HG02970 (cell line): Measurements from ENCODE around the gene HAS3.
"Not testable (repeated sequence)": the region's sequence is repeated elsewhere in the genome, so short reads cannot be mapped to it uniquely, and the experiment has no call there.

Experiments used
- ATAC-seq: cut with Tn5 transposase; IDR thresholded peaks from one replicate; pipeline ENCODE4 v1.9.1; 2021; ENCODE audit warnings: mild to moderate bottlenecking, moderate library complexity, moderate number of reproducible peaks; ENCODE audit not compliant: unreplicated experiment, low FRiP score

HAS3 gene

DNA sequence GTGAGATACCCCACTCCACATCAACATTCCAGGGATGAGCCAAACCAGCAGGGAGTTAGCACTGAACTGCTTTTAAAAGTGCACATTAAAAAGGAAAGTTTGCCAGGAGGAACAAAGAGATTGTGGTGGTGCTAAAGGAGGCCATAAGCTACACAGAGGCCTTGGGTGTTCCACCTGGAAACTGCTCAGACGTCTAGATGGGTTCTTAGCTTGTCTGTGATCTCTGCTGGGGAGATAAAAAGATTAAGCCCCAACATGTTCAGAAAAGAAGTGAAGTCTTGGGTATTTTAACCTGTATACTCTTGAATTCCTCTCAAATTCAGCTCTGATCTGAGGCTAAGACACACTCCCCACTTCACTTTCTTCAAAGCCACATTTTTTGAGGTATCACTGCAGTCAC, 10.4 kb downstream of the HAS3 start:
- no peak for ATAC-seq

DNA sequence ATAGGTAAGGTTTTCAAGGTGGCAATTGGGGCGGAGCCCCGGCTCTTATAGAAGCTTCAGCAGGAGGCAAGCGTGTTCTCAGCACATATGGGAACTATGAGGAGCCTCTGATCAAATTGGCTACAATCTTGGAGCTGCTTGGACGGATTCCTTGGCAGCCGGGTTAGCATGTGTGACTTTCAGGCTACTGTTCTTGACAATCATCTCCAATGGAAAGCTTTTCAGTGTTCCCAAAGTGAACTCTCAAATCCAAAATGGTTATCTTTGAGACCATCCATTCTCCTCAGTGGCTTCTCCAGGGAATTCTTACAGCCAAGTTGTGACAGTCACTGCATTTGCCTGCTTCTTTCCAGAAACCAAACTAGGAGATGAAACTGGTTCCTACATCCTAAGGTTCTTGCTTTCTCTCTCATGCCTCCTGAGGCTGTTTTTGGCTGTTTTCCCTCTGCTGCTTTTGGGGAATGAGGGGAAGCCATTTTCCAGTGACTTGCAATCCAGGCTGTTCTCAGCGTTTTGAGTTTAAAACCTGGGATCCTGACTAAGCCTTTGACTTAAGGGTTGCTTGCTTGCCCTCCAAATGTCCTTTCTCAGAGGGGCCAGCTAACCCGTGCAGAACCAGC, 10.9 kb downstream of the HAS3 start:
- no peak for ATAC-seq

DNA sequence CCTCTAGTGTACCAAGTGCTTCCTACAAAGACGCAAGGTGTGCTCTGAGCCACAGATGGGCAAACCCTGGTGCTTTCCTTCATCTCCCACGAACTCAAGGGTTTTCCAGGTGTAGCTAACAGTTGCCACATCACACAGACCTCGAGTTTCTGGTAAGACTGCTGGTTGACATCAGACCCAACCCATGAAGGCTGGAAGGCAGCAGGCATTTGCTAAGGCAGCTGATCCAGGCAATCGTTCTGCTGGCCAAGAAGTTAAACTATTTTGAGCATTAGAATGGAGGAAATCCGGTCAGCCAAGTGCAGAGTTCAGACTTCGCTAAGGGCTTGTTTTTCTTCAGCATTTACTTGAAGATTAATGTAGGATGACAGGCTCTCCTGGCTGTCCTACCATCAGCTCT, 11.5 kb downstream of the HAS3 start:
- ATAC-seq = no peak

DNA sequence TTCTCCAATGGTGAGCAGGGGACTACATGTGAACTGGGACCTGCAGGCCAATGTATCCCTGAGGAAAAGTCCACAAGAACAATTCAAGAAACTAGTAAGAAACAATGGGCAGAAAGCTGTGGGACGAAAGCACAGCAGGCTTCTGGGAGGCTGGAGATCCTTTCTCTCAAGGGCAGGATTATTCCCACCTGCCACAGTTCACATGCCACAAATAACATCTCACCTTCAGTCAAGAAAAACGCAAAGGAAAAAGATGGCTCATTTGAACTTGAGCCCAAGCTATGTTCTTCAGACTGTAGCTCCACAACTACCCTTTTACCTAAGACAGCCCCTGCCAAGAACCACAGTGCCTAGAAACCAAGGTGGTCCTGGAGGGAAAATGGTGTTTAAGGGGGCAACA, 13.0 kb downstream of the HAS3 start:
- no peak for ATAC-seq

DNA sequence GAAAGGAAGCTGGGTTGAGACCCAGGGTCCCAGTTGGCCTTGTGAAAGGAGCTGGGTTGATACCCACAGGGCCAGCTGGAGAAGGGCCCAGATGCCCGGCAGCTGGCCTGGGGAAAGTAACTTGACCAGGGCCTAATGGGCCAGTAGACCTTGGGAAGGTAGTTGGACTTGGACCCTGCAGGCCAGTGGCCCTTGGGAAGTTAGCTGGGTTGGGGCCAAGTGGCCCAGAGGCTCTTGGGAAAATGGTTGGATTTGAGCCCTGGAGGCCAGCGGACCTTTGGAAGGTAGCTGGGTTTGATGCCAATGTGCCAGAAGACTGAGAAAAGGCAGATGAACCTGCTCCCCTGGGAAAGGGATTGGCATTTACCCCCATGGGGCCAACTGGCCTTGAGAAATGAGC, 13.5 kb downstream of the HAS3 start:
- no peak for ATAC-seq

DNA sequence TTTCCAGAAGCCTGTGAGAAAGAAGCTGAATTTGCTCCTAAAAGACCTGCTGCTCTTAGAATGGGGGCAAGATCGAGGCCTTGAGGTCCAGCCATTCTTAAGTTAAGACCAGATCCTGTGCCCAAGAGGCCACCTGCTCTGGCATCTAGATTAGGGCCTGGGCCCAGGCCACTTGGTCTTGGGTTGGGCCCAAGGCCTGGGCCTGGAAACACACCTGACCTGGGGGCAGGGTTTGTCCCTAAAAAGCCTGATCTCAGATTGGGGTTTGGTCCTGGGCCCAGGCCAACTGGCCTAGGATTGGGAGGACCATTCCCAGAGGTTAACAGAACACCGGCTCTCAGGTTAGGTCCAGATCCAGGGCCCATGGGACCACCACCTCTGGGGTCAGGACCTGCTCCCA, 14.1 kb downstream of the HAS3 start:
- no peak for ATAC-seq

DNA sequence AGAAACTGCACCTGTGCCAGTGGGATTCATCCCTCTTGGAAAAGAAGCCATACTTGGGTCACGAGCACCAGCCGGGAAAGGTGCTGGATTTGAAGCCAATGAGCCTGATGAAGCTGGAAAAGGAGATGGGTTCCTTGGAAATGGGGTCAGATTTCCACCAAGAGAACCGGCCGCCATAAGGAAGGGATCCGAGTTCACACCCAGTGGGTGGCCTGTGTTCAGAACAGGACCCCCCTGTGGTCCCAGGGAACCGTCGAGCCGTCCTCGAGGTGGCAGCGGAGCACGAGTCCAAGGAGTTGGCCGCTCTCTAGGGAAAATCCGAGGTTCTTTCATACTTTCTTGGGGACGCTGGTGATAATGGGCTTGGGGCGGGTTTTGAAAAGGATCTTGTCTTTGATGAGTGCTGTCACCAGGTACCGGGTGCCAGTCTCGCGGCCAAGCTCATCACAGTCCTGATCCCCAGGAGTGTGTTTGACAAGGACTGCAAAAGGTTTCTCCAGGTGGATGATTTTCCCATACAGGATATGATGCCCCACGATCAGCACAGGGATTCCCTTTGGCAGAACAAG, 14.7 kb downstream of the HAS3 start:
- ATAC-seq = no peak

DNA sequence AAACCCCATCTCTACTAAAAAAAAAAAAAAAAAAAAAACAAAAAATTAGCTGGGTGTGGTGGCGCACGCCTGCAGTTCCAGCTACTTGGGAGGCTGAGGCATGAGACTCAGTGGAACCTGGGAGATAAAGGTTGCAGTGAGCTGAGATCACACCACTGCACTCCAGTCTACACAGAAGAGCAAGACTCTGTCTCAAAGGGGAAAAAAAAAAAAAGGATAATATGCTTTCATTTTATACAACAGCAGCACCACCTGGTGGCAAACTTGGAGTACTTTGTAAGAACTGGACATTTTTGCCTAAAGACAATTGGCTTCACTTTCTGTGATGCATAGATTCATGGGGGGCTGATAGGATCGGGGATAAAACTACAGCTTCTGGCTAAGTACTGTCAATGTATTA, 18.5 kb downstream of the HAS3 start:
- no peak for ATAC-seq

DNA sequence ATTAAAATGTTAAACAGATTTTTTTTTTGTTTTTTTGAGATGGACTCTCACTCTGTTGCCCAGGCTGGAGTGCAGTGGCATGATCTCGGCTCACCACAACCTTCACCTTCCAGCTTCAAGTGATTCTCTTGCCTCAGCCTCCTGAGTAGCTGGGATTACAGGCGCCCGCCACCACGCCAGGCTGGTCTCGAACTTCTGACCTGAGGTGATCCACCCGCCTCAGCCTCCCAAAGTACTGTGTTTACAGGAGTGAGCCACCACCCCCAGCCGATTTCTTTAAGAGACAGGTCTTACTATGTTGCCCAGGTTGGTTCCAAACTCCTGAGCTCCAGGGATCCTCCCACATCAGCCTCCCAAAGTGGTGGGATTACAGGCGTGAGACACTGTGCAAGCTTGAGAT, 19.0 kb downstream of the HAS3 start:
- not testable (repeated sequence) for ATAC-seq

DNA sequence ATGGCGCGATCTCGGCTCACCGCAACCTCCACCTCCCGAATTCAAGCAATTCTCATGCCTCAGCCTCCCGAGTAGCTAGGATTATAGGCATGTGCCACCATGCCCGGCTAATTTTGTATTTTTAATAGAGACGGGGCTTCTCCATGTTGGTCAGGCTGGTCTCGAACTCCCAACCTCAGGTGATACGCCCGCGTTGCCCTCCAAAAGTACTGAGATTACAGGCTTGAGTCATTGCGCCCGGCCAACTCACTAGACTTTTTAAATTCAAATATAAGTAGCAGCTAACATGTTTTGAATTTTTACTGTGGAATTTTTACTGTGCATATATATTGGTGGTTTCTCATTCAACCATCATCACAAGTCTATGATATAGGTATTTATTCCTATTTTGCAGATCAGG, 19.5 kb downstream of the HAS3 start:
- ATAC-seq = not testable (repeated sequence)

DNA sequence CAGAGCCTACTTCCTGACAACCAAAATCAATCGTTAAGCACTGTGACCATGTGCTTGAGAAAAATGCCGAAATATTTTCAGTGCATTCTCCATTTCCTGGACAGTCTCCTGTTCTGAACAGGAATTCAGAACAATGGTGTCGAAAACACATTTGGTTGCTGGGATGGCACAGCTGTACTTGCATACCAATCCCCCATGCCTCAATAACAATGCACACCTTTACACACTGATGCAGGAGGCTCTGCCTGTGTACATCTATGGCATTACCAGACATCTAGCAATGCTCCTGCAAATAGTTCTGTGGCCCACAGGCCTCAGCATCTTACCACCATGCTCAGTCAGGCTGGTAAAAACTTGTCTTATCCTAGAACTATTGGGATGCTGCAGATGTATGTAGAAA, 20.8 kb downstream of the HAS3 start:
- no peak for ATAC-seq

DNA sequence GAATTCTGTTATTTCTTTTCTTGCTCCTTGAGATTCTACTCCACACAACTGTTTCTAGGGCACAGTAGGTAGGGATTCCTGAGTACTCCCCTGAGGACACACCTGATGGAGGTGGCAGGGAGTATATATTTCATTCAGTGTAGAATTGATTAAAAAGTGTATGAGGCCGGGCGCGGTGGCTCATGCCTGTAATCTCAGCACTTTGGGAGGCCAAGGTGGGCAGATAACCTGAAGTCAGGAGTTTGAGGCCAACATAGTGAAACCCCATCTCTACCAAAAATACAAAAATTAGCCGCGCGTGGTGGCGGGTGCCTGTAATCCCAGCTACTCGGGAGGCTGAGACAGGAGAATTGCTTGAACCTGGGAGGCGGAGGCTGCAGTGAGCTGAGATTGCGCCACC, 21.3 kb downstream of the HAS3 start:
- not testable (repeated sequence) for ATAC-seq

DNA sequence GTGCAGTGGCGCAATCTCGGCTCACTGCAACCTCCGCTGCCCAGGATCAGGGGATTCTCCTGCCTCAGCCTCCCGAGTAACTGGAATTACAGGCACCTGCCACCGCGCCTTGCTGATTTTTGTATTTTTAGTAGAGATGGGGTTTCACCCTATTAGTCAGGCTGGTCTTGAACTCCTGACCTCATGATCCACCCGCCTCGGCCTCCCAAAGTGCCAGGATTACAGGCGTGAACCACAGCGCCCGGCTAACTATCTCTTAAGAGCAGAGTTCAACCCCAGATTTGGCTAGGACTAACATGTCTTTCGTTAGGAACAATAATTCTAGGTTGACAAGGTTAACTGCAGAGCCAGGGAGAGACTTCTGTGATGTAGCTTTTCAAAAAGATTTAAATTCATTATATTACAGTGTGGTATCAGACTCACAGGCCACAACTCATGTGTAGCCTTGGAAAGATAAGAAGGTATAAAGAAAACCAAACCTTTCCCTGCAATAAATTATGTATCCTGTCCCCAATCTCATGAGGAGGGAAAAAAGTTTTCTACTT, 22.6 kb downstream of the HAS3 start:
- ATAC-seq = no peak

DNA sequence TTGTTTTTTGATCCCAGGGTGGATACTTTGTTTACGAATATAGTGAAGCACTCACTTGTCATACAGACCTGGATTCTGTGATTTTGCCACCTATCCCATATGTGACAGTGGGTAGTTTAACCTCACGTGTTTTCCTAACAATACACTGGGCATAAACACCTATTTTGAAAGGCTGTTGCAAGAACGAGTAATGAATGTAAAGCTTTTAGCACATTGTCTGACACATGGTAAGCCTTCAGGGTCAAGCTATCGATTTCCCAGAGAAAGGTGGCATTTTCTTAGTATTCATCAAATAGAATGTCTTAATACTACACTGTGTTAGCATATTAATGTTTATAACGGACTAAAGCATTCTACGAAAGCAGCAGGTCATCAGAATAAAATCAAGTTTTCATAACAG, 25.0 kb downstream of the HAS3 start:
- ATAC-seq = no peak

DNA sequence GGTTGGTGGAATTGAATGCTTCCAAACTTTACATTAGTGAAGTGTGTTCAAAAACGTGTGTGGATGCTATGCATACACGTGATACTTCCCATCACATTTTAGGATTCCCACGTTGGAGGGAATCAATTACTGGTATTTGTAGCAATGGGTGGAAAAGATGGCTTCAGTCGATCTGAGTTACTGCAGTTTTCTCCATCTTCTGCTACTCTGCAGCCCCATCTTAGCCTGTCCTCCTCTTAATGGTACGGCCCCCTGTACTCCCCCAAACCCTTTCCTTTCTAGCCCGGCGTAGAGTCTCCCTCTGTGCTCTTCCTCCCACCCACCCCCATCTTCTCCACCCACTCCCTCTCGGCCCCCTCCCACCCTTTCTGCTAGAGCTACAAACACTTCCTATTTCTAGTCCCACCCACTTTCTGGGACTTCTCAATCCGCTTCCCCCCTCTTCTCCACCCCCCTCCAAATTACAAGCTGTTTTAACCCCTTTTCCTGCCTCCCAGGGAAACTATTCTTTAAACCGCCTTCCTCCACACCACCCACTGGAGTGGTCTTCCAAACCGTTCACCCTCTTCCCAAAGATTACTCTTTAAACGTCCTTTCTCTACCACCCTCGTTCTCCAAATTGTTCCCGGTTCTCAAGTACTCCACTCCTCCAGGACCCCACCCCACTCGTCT, 25.9 kb downstream of the HAS3 start:
- no peak for ATAC-seq

DNA sequence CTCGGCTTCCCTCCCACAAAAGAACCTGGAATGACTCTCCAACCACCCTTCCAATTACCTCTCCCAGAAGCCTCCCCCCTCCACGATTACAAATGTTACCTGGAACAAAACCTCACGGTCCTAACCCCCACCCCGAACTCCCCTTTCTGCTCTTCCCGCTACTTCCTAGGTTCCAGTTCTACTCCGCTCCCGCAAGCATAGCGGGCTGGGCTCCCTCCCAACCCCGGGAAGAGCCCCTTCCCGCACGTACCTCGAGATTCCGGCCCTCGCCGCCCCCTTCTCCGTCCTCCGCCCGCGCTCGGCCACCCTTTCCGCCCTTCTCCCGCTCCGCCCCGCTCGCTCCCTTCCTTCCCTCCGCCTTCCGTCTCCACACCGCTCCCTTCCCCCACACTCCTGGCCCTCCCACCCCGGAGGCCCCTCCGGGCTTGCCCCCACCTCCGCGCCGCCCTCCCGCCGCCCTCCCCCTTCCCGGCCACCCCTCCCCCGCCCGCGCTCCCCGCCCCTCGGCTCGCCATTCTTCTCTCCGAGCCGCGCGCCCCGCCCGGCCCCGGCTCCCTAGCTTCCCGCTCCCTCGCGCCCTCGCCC, 26.5 kb downstream of the HAS3 start:
- peak; percentile 36 for ATAC-seq

DNA sequence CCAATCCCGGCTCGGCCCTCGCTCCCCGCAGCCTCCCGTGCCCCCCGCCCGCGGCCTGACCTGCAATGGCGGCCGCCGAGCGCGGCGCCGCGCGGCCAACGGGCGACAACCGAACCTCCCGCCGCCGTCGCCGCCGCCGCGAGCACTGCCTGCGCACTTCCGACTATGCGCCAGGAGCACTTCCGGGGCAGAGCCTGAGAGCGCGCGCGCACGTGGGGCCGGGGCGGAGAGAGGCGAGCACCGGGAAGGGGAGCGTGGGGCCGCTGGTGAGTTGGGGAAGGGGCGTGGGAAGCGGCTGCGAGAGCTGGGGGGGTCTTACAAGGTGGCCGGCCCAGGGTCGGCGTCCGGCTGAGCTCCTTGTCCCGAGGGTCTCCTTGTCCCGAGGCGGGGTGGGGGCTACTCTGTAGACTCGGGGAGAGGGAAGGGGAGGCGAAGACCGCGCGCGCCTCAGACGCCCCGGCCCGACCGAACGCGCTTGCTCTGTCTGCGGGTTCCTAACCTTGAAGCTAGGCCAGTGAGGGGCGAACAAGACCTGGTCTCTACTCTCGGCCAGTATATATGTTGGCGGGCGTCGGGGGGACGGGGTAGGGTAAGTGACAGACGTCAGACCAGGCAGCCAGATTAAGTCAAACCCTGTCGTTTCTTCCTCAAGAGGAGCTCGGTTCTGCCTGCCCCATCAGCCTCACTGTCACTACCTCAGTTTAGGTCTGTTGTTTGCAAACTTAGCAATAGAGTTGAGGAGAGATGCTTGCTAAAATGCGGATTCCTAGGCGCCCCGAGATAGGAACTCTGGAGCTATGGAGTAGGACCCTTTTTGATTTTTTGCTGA, 27.2 kb downstream of the HAS3 start, which contains the start of the genes CHTF8 and UTP4:
TSS of gene CHTF8 (minus strand) at position 165 of the 829 bp plus-strand sequence. CDS start 11,130 bp downstream, outside the sequence.
TSS of gene UTP4 (plus strand) at position 226 of the 829 bp plus-strand sequence. CDS start 811 bp downstream, outside the sequence.
- peak; percentile 85 for ATAC-seq

DNA sequence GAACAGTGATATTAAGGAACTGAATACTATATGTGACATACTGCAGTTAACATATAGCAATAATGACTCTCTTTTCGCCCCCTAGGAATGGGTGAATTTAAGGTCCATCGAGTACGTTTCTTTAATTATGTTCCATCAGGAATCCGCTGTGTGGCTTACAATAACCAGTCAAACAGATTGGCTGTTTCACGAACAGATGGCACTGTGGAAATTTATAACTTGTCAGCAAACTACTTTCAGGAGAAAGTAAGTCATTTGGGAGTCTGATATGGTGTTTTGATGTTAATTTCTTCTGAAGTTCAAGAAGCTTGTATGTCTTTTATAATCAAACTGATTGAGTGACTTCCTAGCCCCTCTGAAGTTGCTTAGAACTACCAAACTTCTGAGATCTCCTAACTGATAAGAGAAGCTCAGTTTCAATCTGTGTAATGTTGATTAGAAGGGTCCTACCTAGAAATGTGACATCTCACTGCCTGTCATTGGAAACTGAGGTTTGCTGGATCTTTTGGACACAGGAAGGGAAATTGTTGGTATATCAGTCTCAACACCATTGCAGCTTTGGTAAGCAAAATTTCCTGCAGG, 28.0 kb downstream of the HAS3 start:
- ATAC-seq = no peak

DNA sequence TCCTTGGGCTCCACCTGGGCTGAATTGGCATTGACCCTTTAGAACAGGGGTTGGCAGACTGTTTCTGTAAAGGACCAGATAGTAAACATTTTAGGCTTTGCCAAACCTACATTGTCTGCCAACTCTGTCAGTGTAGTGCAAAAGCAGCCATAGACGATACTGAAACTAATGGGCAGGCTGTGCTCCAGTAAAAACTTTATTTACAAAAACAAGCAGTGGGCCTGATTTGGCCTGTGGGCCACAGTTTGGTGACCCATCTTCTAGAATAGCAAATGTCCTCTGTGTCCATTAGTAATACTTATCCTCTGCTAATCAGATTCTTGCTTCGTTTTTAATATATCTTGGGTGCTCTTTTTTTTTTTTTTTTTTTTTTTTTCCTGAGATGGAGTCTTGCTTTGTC, 33.2 kb downstream of the HAS3 start:
- ATAC-seq = no peak

DNA sequence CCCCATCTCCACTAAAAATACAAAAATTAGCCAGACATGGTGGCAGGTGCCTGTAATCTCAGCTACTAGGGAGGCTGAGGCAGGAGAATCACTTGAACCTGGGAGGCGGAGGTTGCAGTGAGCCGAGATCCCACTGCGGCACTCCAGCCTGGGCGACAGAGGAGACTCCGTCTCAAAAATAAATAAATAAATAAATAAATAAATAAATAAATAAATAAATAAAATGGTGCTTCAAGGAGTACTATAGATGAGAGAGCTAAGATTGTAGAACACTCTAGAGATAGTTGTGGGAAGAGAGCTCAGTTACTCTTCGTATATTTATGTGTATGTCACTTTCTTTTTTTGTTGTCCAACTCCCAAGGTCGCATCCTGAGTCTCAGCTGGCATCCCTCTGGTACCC, 34.0 kb downstream of the HAS3 start:
- ATAC-seq = not testable (repeated sequence)
